WTC11 (cell line): ENCODE results near the gene MCIDAS. TPM values are rescaled to one million over a fixed set of nuclear protein-coding genes. Genes with fewer than 3 reads are reported as not detected.

ENCODE experiments used
- ATAC-seq: fragments of 200-7000 bp; cut with Tn5 transposase; 2 replicates; pipeline ENCODE4 v1.10.0; 2021; ENCODE audit warnings: mild to moderate bottlenecking, moderate library complexity
- CTCF ChIA-PET: fragments of 300-600 bp; sonication (Branson Sonifier 250); formaldehyde crosslinking; loops from one replicate; lab custom pipeline; 2021; ENCODE audit warnings: antibody characterized with exemption; lab: Charles Lee
- POLR2A ChIA-PET: fragments of 350-600 bp; sonication (Branson Sonifier 250); formaldehyde crosslinking; loops from one replicate; lab custom pipeline; 2021; ENCODE audit warnings: antibody characterized with exemption; lab: Charles Lee
- DNase-seq: peaks from one replicate; pipeline ENCODE4 v3.0.0; 2021; ENCODE audit warnings: low spot score
- H3K27ac Mint-ChIP-seq: 2 replicates; pipeline ENCODE4 v1.8.0; 2021; ENCODE audit warnings: mixed read lengths
- H3K27me3 Mint-ChIP-seq: 2 replicates; pipeline ENCODE4 v1.8.0; 2021; ENCODE audit warnings: low read depth, mild to moderate bottlenecking, moderate library complexity, mixed read lengths
- H3K36me3 Mint-ChIP-seq: 2 replicates; pipeline ENCODE4 v1.8.0; 2021; ENCODE audit warnings: mixed read lengths
- H3K4me1 Mint-ChIP-seq: 2 replicates; pipeline ENCODE4 v1.8.0; 2022; ENCODE audit warnings: mixed read lengths
- H3K4me3 Mint-ChIP-seq: 2 replicates; pipeline ENCODE4 v1.8.0; 2021; ENCODE audit warnings: mild to moderate bottlenecking, moderate library complexity, mixed read lengths
- H3K9me3 Mint-ChIP-seq: 2 replicates; pipeline ENCODE4 v1.8.0; 2021; ENCODE audit warnings: mixed read lengths
- FOXP1 ChIP-seq: sonication (generic); formaldehyde crosslinking; IDR thresholded peaks from 2 replicates; pipeline ENCODE4 v1.8.0; 2022; ENCODE audit warnings: missing genetic modification reagents, mild to moderate bottlenecking, moderate library complexity, borderline replicate concordance
- KAT7 ChIP-seq: sonication (generic); formaldehyde crosslinking; IDR thresholded peaks from 2 replicates; pipeline ENCODE4 v1.8.1; 2023; ENCODE audit warnings: missing genetic modification reagents, mild to moderate bottlenecking, borderline replicate concordance
- NFYB ChIP-seq: sonication (generic); formaldehyde crosslinking; conservative IDR thresholded peaks from 2 replicates; pipeline ENCODE4 v1.8.0; 2022; ENCODE audit warnings: low read depth, missing genetic modification reagents
- NR3C1 ChIP-seq: sonication (generic); formaldehyde crosslinking; conservative IDR thresholded peaks from 2 replicates; pipeline ENCODE4 v1.8.1; 2023; ENCODE audit warnings: low read depth, mild to moderate bottlenecking, missing genetic modification reagents
- SMAD4 ChIP-seq: sonication (generic); formaldehyde crosslinking; IDR thresholded peaks from 2 replicates; pipeline ENCODE4 v1.8.0; 2022; ENCODE audit warnings: mild to moderate bottlenecking, missing genetic modification reagents
- SOX15 ChIP-seq: fragments of 250-450 bp; sonication (Bioruptor Pico); IDR thresholded peaks from 2 replicates; pipeline ENCODE4 v1.9.0; 2021; ENCODE audit warnings: mild to moderate bottlenecking
- TEAD1 ChIP-seq: sonication (generic); formaldehyde crosslinking; IDR thresholded peaks from 2 replicates; pipeline ENCODE4 v1.8.0; 2022; ENCODE audit warnings: mild to moderate bottlenecking, missing genetic modification reagents
- TP53 ChIP-seq: sonication (generic); formaldehyde crosslinking; IDR thresholded peaks from 2 replicates; pipeline ENCODE4 v1.8.1; 2023; ENCODE audit warnings: mild to moderate bottlenecking, missing genetic modification reagents
- ZNF263 ChIP-seq: sonication (generic); formaldehyde crosslinking; IDR thresholded peaks from 2 replicates; pipeline ENCODE4 v1.8.1; 2022; ENCODE audit warnings: low read depth, mild to moderate bottlenecking, moderate library complexity, missing genetic modification reagents
- ZNF416 ChIP-seq: fragments of 250-450 bp; sonication (Bioruptor Pico); IDR thresholded peaks from 2 replicates; pipeline ENCODE4 v1.9.0; 2021; ENCODE audit warnings: mild to moderate bottlenecking, inconsistent platforms
- total RNA-seq: library from RNA; stranded (reverse); gene quantifications from 3 replicates; pipeline ENCODE4 v1.2.3, GENCODE V29; 2021
- TF ChIP-seq, protein P1 (sequence below): fragments of 250-450 bp; sonication (Bioruptor Pico); conservative IDR thresholded peaks from 2 replicates; pipeline ENCODE4 v1.9.0; 2021; ENCODE audit warnings: mild to moderate bottlenecking
- TF ChIP-seq, protein P2 (sequence below): sonication (generic); formaldehyde crosslinking; IDR thresholded peaks from 2 replicates; pipeline ENCODE4 v1.8.0; 2022; ENCODE audit warnings: missing genetic modification reagents
- TF ChIP-seq, protein P3 (sequence below): sonication (generic); formaldehyde crosslinking; IDR thresholded peaks from 2 replicates; pipeline ENCODE4 v1.8.0; 2023; ENCODE audit warnings: missing genetic modification reagents, mild to moderate bottlenecking, borderline replicate concordance

Gene MCIDAS
- total RNA-seq, 1 experiment from 2014 or later: 0.20 TPM

DNA sequence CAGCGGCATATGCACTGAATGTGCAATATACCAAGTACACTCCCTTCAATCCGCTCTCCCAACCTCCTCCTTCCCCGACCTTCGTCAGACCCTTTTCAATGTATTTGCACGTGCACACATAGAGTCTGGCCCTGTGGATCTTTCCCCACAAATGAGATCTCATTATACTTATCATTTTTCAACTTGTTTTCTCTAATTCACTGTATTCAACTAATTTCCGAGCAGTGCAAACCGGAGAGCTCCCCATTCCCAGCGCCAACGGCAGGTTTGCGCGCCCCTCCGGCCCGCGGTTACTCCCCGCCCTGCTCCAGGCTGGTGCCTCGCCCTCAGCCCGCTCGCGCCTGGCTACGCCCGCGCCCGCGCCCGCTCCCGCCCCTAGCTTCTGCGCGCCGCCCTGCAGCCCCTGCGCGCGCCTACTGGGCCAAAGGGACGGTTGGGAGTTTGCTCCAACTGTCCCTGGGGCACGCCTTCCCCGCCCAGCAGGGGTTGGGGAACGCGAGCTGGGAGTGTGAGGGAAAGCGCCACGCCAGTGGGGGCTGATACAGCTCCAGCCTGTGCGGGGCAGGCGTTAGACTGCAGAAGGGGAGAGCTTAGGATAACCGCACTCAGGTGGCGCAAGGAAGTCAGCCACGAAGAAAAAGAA lies 50.8 kb downstream of the MCIDAS start (continued):
- TF ChIP-seq ZNF416 (CRISPR knock-in tag): no peak
- peak; percentile 15; the same call in 1 of the 2 replicates for TF ChIP-seq TEAD1 (CRISPR knock-in tag)
- no peak for TF ChIP-seq SMAD4 (CRISPR knock-in tag)
- 0 out of 2 replicates have a peak, but pooled peaks have one; percentile 76 for TF ChIP-seq KAT7 (CRISPR knock-in tag)
- TF ChIP-seq, protein P1, sequence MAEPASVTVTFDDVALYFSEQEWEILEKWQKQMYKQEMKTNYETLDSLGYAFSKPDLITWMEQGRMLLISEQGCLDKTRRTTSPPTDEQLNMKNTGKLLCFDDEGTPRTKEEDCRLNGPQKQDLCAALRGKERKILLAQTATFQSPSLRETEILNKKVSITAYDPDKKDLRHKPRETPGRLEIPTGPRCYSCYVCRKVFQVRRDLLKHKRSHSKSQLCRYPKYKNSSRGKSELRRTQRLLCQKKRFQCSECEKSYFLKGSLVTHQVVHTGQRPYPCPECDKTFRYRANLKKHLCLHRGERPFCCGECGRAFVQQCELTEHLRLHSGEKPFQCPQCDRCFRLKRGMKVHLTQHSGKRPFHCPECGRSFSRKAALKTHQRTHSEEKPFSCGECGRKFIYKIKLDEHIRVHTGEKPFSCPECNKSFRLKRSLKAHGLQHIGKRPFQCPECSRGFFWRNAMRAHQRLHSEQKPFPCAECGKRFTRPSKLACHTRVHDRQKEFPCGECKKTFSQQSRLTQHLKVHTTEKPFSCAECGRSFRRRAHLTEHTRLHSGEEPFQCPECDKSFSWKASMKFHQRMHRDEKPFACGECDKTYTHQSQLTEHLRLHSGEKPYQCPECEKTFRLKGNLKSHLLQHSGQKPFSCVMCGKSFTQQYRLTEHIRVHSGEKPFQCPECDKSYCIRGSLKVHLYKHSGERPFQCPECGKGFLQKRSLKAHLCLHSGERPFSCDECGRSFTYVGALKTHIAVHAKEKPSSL (CRISPR knock-in tag): no peak
- 0 out of 2 replicates have a peak, but pooled peaks have one; percentile 14 for TF ChIP-seq NFYB
- no peak for TF ChIP-seq ZNF263 (CRISPR knock-in tag)
- TF ChIP-seq NR3C1 (CRISPR knock-in tag): no peak

DNA sequence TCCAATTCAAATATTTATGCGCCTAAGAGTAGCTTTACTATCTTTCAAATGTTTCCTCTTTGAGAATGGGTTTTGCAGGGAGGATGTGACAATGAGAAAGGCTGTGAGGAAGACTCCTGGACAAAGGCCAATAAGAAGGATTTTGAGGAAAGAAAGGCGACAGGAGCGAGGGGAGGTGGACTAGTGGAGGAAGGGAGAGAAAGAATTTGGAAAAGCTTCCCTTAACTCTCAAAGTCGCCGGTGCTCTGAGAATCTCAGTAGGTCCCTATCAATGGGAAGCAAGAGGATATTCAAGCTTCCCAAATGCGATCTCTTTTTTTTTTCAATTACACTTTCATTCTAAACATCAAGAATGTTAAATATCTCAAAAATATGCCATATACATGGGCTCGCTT lies 51.3 kb downstream of the MCIDAS start:
- TF ChIP-seq SOX15 (CRISPR knock-in tag): no peak
- ATAC-seq (0 out of 2 replicates have a peak, but pooled peaks have one; percentile 2), DNase-seq (no peak)
- Mint-ChIP-seq H3K4me3 (peak overlapping the region; percentile 76), H3K36me3 (no peaks in the 10 kb centered on the region), H3K27ac (no peak overlapping the region), H3K4me1 (peaks cover 34% of the 10 kb centered on the region), H3K9me3 (no peaks in the 10 kb centered on the region), H3K27me3 (peaks cover 97% of the 10 kb centered on the region)
- CTCF ChIA-PET: interaction anchor here (0.6 to 2.0 kb wide), 21 partner anchors 8 to 719 kb away, joined by 3 to 35 read pairs (median 4); partner anchors contain the start of genes CCNO, GPX8 and MTREX
- POLR2A ChIA-PET: interaction anchor here (1.2 to 1.6 kb wide), 2 partner anchors 16 to 56 kb away, joined by 3 to 7 read pairs; partner anchors contain the start of gene GPX8

DNA sequence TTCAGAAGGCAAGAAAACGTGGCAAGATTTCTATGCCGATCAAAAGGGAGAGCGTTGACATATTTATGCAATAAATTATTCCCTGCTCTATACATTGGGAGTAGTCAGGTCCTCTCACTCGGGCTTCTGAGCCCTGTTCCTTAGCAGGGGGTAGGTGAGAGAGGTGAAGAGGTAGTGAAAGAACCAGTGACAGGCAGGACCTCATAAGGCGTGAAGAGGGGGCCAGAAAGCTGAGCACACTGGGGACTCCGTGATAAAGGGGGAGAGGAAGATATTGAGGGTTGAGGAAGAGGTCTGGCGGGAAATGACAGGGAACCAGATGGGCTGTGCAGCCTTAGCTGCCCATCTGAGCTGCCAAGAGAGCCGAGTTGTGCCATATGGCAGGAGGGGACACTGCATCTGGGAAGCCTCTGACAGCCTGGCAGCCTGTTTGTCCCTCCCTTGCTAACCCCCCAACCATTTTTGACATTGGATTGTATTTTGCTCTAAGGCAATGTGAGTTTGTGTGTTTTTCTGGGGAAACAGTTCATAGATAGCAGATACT lies 53.4 kb downstream of the MCIDAS start:
- Mint-ChIP-seq H3K9me3 (no peaks in the 10 kb centered on the region), H3K27ac (no peak overlapping the region), H3K36me3 (no peaks in the 10 kb centered on the region), H3K27me3 (peaks cover 81% of the 10 kb centered on the region), H3K4me3 (peak overlapping the region; percentile 65), H3K4me1 (peaks cover 37% of the 10 kb centered on the region)
- DNase-seq: no peak
- ChIA-PET POLR2A (interaction anchor here (1.0 kb wide), 1 partner anchor 11 kb away, joined by 3 read pairs; no protein-coding TSS in a partner anchor), CTCF (interaction anchor here (0.8 to 3.8 kb wide), 8 partner anchors 12 to 233 kb away, joined by 3 to 48 read pairs (median 6); partner anchors contain the start of genes CCNO, GPX8 and MCIDAS)
- TF ChIP-seq, protein P2, sequence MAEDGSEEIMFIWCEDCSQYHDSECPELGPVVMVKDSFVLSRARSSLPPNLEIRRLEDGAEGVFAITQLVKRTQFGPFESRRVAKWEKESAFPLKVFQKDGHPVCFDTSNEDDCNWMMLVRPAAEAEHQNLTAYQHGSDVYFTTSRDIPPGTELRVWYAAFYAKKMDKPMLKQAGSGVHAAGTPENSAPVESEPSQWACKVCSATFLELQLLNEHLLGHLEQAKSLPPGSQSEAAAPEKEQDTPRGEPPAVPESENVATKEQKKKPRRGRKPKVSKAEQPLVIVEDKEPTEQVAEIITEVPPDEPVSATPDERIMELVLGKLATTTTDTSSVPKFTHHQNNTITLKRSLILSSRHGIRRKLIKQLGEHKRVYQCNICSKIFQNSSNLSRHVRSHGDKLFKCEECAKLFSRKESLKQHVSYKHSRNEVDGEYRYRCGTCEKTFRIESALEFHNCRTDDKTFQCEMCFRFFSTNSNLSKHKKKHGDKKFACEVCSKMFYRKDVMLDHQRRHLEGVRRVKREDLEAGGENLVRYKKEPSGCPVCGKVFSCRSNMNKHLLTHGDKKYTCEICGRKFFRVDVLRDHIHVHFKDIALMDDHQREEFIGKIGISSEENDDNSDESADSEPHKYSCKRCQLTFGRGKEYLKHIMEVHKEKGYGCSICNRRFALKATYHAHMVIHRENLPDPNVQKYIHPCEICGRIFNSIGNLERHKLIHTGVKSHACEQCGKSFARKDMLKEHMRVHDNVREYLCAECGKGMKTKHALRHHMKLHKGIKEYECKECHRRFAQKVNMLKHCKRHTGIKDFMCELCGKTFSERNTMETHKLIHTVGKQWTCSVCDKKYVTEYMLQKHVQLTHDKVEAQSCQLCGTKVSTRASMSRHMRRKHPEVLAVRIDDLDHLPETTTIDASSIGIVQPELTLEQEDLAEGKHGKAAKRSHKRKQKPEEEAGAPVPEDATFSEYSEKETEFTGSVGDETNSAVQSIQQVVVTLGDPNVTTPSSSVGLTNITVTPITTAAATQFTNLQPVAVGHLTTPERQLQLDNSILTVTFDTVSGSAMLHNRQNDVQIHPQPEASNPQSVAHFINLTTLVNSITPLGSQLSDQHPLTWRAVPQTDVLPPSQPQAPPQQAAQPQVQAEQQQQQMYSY (CRISPR knock-in tag): no peak
- TF ChIP-seq FOXP1 (CRISPR knock-in tag) (no peak), TP53 (CRISPR knock-in tag) (no peak)
- TF ChIP-seq, protein P3, sequence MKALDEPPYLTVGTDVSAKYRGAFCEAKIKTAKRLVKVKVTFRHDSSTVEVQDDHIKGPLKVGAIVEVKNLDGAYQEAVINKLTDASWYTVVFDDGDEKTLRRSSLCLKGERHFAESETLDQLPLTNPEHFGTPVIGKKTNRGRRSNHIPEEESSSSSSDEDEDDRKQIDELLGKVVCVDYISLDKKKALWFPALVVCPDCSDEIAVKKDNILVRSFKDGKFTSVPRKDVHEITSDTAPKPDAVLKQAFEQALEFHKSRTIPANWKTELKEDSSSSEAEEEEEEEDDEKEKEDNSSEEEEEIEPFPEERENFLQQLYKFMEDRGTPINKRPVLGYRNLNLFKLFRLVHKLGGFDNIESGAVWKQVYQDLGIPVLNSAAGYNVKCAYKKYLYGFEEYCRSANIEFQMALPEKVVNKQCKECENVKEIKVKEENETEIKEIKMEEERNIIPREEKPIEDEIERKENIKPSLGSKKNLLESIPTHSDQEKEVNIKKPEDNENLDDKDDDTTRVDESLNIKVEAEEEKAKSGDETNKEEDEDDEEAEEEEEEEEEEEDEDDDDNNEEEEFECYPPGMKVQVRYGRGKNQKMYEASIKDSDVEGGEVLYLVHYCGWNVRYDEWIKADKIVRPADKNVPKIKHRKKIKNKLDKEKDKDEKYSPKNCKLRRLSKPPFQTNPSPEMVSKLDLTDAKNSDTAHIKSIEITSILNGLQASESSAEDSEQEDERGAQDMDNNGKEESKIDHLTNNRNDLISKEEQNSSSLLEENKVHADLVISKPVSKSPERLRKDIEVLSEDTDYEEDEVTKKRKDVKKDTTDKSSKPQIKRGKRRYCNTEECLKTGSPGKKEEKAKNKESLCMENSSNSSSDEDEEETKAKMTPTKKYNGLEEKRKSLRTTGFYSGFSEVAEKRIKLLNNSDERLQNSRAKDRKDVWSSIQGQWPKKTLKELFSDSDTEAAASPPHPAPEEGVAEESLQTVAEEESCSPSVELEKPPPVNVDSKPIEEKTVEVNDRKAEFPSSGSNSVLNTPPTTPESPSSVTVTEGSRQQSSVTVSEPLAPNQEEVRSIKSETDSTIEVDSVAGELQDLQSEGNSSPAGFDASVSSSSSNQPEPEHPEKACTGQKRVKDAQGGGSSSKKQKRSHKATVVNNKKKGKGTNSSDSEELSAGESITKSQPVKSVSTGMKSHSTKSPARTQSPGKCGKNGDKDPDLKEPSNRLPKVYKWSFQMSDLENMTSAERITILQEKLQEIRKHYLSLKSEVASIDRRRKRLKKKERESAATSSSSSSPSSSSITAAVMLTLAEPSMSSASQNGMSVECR: 0 out of 2 replicates have a peak, but pooled peaks have one; percentile 53
- ATAC-seq: no peak
